GM18951 (cell line): Measurements from ENCODE around the gene CCL28.
A peak's percentile ranks its signal among the peaks of the same experiment; 100 is the strongest.
"Not testable (repeated sequence)": the region's sequence is repeated elsewhere in the genome, so short reads cannot be mapped to it uniquely, and the experiment has no call there.

Experiments used
- POLR2A ChIP-seq: IDR thresholded peaks from 4 replicates; pipeline ENCODE4 v1.6.1; 2011; ENCODE audit warnings: mild to moderate bottlenecking; ENCODE audit not compliant: insufficient read length, insufficient read depth; ENCODE audit errors: extremely low read depth
- in situ Hi-C: fragments of 300-500 bp; cut with MboI; formaldehyde crosslinking; loops from one replicate; pipeline ENCODE4 v1.12.0; 2022; ENCODE audit warnings: low sequenced_read_pairs, mixed read lengths, inconsistent platforms; ENCODE audit not compliant: unreplicated experiment

CCL28 gene

DNA sequence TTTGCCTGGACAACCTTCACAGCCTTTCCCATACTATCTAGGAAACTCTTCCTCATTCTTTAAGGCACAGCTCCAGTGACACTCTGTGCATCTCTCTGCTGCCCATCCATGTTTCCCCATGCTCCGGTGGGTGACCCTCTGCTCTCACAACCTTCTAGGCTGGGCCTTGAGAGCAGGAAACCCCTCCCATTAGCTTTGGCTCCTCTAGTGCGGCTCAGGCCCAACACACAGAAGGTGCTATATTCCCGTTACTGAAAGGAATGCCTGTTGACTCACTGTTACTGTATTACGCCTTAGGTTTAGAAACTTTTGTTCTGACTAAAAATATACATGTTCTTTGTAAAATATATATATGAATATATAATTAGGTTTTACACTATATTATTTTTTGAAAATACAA, 8.1 kb upstream of the CCL28 start:
- in situ Hi-C loops = no loop called here
- no peak for TF ChIP-seq POLR2A

DNA sequence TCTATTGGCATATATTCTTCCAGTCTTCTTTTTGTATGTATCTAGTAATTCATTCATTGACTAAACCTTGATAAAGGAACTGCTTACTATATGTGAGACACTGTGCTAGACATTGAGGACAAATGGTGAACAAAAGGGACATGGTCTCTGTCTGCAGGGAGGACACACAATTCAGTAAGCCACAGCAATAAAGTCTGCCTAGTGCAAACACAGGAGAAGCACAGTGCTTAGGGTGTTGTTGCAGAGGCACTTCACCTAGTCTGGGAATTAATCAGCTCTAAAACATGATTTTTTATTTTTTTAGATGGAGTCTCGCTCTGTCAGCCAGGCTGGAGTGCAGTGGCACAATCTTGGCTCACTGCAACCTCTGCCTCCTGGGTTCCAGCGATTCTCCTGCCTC, 6.4 kb upstream of the CCL28 start:
- in situ Hi-C loops = no loop called here
- no peak for TF ChIP-seq POLR2A

DNA sequence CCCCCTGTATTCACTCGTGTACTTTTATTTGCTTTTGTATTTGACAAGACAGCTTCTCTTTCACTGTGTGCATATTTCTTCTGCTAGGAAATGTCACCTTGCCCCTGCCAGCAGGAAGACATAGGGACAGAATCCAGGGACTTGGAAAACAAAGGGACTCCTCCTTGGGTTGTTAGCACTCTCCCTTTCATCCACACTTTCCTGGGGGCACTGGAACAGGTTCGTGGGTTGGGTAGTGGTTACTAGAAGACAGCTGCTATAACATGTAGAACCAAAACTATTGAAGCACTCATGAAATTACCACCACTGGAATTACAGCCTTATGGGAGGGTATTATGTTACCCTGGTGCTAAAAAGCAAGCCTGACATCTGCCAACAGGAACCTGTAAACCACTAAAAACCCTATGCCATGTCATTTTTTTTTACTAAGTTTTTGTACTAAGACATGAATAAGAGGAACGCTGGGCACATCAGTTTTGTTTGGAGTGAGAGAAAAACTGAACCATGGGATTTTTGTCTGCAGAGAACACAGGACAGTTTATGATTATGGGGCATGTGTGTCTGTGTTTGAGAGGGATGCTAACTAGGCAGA, 4.7 kb upstream of the CCL28 start:
- in situ Hi-C loops = no loop called here

DNA sequence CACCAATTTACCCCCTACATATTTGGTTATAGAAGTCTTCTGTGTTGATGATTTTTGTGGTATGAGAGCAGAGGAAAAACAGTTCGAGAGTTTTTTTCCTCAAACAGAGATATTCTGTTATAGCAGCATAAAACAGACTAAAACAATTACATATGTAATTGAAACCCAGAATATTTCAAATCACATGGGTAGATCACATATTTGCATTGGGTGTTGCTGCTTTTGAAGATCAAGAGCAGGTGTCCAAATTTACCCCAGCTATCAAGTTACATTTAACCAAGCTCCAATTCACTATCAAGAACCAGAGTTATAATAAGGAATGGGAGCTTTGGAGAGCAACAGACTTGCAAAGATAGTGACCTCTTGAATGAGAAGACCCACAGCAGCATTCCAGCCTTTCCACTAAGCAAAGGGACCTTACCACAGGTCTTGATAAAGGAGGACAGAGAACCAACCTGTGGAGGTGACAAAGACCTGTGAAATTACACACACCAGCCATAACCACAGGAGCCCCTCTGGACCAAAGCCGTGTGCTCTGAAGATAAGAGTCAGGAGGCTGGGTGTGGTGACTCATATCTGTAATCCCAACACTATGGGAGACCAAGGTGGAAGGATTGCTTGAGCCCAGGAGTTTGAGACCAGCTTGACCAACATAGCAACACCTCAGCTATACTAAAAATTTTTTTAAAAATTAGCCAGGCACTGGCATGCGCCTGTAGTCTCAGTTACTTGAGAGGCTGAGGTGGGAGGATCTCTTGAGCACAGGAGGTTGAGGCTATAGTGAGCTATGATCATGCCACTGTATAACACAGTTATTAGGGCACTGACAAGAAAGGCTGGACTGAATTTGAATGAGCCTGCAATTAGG, 4.0 kb upstream of the CCL28 start:
- no peak for TF ChIP-seq POLR2A
- in situ Hi-C loops = no loop called here

More for the DNA sequence above, 4.7 kb upstream of the CCL28 start:
- TF ChIP-seq POLR2A = no peak

DNA sequence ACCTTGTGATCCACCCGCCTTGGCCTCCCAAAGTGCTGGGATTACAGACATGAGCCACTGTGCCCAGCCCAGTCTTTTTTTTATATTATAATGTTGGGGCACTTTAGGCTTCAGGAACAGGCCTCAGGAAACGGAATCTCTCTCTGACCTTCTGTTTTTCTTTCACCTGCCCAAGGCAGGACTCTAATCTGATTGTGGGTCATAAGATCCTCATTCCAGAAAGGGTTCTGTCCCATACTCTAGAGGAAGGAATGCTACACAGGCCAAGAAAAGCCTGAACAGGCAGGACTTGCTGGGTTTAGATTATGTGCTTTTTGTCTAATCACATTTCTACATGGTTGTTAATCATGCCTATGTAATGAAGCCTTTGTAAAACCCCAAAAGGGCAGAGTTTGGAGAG, 1.8 kb upstream of the CCL28 start:
- no peak for TF ChIP-seq POLR2A
- in situ Hi-C loops = no loop called here

DNA sequence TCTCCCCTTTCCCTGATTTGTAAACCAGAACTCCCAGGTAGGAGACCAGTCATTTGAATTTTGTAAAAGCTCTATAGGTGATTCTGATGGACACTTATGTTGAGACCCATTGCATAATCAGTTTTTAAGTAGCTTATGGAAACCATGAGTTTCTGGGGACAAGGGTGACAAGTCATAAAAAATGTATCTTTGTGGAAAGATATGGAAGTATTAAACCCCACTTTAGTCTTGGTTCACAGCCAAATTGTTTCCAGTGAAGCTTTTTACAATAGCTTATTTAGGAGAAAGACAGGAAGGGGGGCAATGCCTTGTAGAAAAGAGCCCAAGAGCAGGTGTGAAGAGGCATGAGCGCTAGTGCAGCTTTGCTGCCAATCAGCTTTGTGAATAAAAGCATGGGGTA, 453 bp upstream of the CCL28 start:
- TF ChIP-seq POLR2A = no peak
- in situ Hi-C loops = no loop called here

DNA sequence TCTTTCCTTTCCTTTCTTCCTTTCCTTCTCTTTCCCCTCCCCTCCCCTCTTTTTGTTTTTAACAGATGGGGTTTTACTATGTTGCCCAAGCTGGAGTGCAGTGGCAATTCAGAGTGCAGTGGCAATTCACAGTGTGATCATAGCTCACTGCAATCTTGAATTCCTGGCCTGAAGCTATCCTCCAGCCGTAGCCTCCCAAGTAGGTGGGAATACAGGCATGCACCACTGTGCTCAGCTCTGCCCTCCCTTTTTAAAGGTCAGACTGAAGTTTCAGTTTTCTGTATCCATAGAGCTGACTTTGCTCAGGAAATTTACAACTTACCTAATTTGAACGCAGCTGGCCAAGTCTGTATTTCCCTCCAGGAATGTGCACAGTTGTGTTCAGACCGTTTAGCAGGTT, 696 bp downstream of the CCL28 start:
- in situ Hi-C loops = no loop called here
- TF ChIP-seq POLR2A = no peak

DNA sequence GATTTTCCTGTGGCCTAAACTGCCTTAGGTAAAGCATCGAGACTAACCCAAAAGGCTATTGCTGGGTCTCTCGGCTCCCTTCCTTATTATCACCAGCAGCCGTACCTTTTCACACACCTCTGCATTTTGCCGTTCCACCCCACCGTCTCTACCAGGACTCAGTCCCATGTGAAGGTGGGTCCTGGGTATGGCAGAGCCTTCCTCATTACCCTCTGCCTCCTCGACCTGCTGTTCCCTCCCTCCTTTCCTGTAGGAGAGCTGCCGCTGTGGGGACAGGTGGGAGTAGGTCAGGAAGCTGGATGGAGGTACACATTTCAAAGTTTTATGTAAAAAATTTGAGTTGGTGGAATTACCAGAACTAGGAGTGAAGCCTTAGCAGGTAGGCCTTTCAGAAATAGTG, 1.8 kb downstream of the CCL28 start:
- in situ Hi-C loops = no loop called here
- no peak for TF ChIP-seq POLR2A

DNA sequence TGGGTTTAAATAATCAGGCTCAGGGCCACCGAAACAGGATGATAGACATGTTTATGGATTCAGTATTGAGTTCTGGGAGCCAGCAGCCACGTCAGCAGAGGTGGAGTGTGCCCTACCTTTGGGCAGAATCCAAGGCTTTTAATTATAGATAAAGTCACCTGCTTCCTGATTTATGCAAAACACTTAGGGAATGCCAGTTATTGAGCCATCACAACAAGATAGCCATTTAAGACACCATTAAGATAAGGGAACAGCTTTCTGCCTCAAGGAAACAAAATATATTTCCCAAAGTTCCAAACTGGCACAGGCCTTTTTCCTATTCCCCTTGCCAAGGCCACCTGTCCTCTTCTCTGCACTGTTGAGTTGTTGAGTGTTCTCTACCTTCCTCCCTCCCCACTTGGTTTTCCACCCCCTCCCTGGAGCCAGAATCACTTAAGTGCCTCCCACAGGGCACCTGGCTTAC, 2.4 kb downstream of the CCL28 start:
- no peak for TF ChIP-seq POLR2A
- in situ Hi-C loops = no loop called here

DNA sequence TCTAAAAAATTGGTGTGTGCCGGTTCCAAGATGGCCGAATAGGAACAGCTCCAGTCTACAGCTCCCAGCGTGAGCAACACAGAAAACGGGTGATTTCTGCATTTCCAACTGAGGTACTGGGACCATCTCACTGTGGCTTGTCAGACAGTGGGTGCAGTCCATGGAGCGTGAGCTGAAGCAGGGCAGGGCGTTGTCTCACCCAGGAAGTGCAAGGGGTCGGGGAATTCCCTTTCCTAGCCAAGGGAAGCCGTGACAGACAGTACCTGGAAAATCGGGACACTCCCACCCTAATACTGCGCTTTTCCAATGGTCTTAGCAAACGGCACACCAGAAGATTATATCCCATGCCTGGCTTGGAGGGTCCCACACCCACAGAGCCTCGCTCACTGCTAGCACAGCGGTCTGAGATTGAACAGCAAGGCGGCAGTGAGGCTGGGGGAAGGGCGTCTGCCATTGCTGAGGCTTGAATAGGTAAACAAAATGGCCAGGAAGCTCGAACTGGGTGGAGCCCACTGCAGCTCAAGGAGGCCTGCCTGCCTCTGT, 9.6 kb downstream of the CCL28 start:
- in situ Hi-C loops = not testable (repeated sequence)

DNA sequence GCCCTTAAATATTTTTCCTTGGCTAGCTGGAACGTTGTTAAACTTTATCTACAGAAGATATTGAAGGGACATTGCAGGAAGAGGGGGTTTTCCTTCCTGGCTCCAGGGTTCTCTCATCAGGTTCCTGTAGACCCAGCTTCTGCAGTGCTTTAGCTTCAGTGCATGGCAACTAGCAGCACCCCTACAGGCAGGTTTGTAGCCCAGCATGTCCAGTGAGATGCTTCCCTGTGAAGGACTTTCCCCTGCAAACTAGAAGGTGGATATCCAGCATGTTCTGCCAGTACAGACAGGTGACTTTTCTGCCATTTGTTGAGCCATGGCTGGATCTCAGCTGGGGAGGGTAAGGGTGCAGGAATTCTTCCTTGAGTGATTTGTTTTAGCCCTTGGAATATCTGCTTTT, 10.4 kb downstream of the CCL28 start:
- no peak for TF ChIP-seq POLR2A
- in situ Hi-C loops = no loop called here

DNA sequence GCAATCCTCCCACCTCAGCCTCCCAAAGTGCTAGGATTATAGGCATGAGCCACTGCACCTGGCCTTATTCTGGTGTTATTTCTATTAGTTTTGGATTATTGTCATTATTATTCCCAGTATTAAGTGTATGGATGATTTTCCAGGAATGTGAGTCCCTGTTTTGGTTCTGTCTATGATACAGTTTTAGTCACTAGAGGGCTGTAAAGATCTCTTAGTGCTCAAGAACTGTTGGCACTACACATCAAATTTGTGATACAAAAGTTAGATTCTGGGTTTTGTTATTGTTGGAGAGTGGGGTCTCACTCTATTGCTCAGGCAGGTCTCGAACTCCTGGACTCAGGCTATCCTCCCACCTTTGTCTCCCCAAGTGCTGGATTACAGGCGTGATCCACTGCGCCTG, 12.1 kb downstream of the CCL28 start:
- no peak for TF ChIP-seq POLR2A
- in situ Hi-C loops = no loop called here

DNA sequence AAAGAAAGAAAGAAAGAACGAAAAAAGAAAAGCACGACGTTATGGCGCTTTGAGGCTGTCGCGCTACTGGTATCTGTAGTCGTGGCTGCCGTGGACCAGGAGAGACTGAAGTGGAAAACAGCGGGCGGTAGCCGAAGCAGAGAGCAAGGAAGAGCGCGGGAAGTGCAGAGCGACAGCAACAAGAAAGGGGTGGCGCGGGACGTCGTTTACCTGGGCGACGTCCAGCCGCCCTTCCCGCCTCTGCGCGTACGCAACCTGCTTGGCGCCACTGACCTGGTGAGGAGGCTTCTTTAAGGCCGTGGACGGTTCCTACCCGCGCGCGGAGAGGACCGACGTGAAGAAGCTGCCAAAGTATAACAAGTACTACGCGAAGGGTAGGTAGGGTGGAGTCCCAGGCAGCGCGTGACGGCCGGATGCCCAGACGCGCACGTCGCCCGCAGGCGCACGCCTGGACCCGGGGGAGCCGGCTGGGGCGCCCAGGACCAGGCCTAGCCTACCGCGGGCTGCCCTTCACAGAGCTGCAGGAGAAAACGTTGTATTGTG, 15.4 kb downstream of the CCL28 start:
- in situ Hi-C loops = loop anchor here (10.0 kb wide), 1 partner anchor 292 kb away; no protein-coding TSS in a partner anchor
- peak; percentile 62 for TF ChIP-seq POLR2A
